ENCODE measurements around the gene QSOX2. TPM values are rescaled to one million over a fixed set of nuclear protein-coding genes. Genes with fewer than 3 reads are reported as not detected.
A peak's percentile ranks its signal among the peaks of the same experiment; 100 is the strongest.

The QSOX2 gene
- total RNA-seq, 1 experiment from 2014 or later, result 20.5 TPM

GRCh38 chr9:136258786-136259516 is 13.3 kb upstream of the QSOX2 start:
- Mint-ChIP-seq H3K4me1 (ENCODE audit: low read depth, unreplicated experiment) (no peaks in the 10 kb centered on the region), H3K4me3 (ENCODE audit: low read depth, unreplicated experiment) (no peak overlapping the region), H3K36me3 (ENCODE audit: insufficient read depth, unreplicated experiment) (no peaks in the 10 kb centered on the region), H3K9me3 (ENCODE audit: low read depth, unreplicated experiment) (no peaks in the 10 kb centered on the region), H3K27me3 (ENCODE audit: unreplicated experiment) (peaks cover 32% of the 10 kb centered on the region), H3K27ac (ENCODE audit: unreplicated experiment) (no peak overlapping the region)
- no peak for TF ChIP-seq CTCF (IDR thresholded peaks at IDR 0.05; ENCODE audit: unreplicated experiment)
- no TSS peak for BruUV-seq (replicated peaks)
- CTCF ChIA-PET, result interaction anchor here (0.6 kb wide), 1 partner anchor 71 kb away, joined by 4 read pairs; no protein-coding TSS in a partner anchor
- intact Hi-C loops (cut with micrococcal nuclease; ENCODE audit: unreplicated experiment), result no loop called here
- no peak for DNase-seq

GRCh38 chr9:136258299-136258625 is 12.7 kb upstream of the QSOX2 start:
- Mint-ChIP-seq H3K9me3 (ENCODE audit: low read depth, unreplicated experiment) (no peaks in the 10 kb centered on the region), H3K27me3 (ENCODE audit: unreplicated experiment) (peaks cover 32% of the 10 kb centered on the region), H3K4me1 (ENCODE audit: low read depth, unreplicated experiment) (no peaks in the 10 kb centered on the region), H3K4me3 (ENCODE audit: low read depth, unreplicated experiment) (no peak overlapping the region), H3K36me3 (ENCODE audit: insufficient read depth, unreplicated experiment) (no peaks in the 10 kb centered on the region), H3K27ac (ENCODE audit: unreplicated experiment) (no peak overlapping the region)
- CTCF ChIA-PET, result no interaction called here
- DNase-seq, result no peak
- TF ChIP-seq CTCF (IDR thresholded peaks at IDR 0.05; ENCODE audit: unreplicated experiment), result no peak
- intact Hi-C loops (cut with micrococcal nuclease; ENCODE audit: unreplicated experiment), result no loop called here
- no TSS peak for BruUV-seq (replicated peaks)

GRCh38 chr9:136257381-136258298 is 12.0 kb upstream of the QSOX2 start:
- intact Hi-C loops (cut with micrococcal nuclease; ENCODE audit: unreplicated experiment), result no loop called here
- H3K4me1 Mint-ChIP-seq (ENCODE audit: low read depth, unreplicated experiment), result no peaks in the 10 kb centered on the region
- H3K36me3 Mint-ChIP-seq (ENCODE audit: insufficient read depth, unreplicated experiment), result no peaks in the 10 kb centered on the region
- H3K27ac Mint-ChIP-seq (ENCODE audit: unreplicated experiment), result no peak overlapping the region
- DNase-seq, result no peak
- CTCF ChIA-PET, result no interaction called here
- BruUV-seq (replicated peaks), result no TSS peak
- no peak for TF ChIP-seq CTCF (IDR thresholded peaks at IDR 0.05; ENCODE audit: unreplicated experiment)
- peaks cover 32% of the 10 kb centered on the region for H3K27me3 Mint-ChIP-seq (ENCODE audit: unreplicated experiment)
- no peaks in the 10 kb centered on the region for H3K9me3 Mint-ChIP-seq (ENCODE audit: low read depth, unreplicated experiment)
- no peak overlapping the region for H3K4me3 Mint-ChIP-seq (ENCODE audit: low read depth, unreplicated experiment)

- intact Hi-C loops (cut with micrococcal nuclease; ENCODE audit: unreplicated experiment), result no loop called here
- Mint-ChIP-seq H3K4me3 (ENCODE audit: low read depth, unreplicated experiment) (no peak overlapping the region), H3K27me3 (ENCODE audit: unreplicated experiment) (peaks cover 36% of the 10 kb centered on the region), H3K4me1 (ENCODE audit: low read depth, unreplicated experiment) (no peaks in the 10 kb centered on the region), H3K9me3 (ENCODE audit: low read depth, unreplicated experiment) (no peaks in the 10 kb centered on the region), H3K36me3 (ENCODE audit: insufficient read depth, unreplicated experiment) (no peaks in the 10 kb centered on the region), H3K27ac (ENCODE audit: unreplicated experiment) (no peak overlapping the region)
- CTCF ChIA-PET, result no interaction called here
- no TSS peak for BruUV-seq (replicated peaks)
- TF ChIP-seq CTCF (IDR thresholded peaks at IDR 0.05; ENCODE audit: unreplicated experiment), result no peak
- DNase-seq, result peak; percentile 15
Measured at GRCh38 chr9:136255896-136256890, 10.6 kb upstream of the QSOX2 start.

All from Calu3 (cell line).